GM19455 (cell line): ENCODE measurements around the gene MAP1LC3B.
"Not testable (repeated sequence)": the region's sequence is repeated elsewhere in the genome, so short reads cannot be mapped to it uniquely, and the experiment has no call there.

ENCODE experiments used
- ATAC-seq: cut with Tn5 transposase; IDR thresholded peaks from one replicate; pipeline ENCODE4 v1.9.1; 2021; ENCODE audit not compliant: unreplicated experiment

MAP1LC3B gene

GRCh38 chr16:87380403-87380802 is 11.7 kb upstream of the MAP1LC3B start:
- ATAC-seq, result no peak

GRCh38 chr16:87380881-87381280 is 11.3 kb upstream of the MAP1LC3B start:
- no peak for ATAC-seq

- no peak for ATAC-seq
These were observed 9.9 kb upstream of the MAP1LC3B start for GRCh38 chr16:87382023-87382785.

GRCh38 chr16:87383505-87384161 is 8.5 kb upstream of the MAP1LC3B start, which contains the start of gene FBXO31:
Gene FBXO31, minus strand, starts transcription at chr16:87383776. Its CDS starts 32 bp downstream, at chr16:87383744.
- peak; percentile 47 for ATAC-seq

- ATAC-seq, result peak; percentile 22
These were observed 7.8 kb upstream of the MAP1LC3B start for GRCh38 chr16:87384162-87384874.

GRCh38 chr16:87384875-87385167 is 7.3 kb upstream of the MAP1LC3B start:
- ATAC-seq, result not testable (repeated sequence)

GRCh38 chr16:87387942-87388817 is 4.0 kb upstream of the MAP1LC3B start:
- ATAC-seq, result peak; percentile 53

GRCh38 chr16:87388818-87389134 is 3.4 kb upstream of the MAP1LC3B start:
- no peak for ATAC-seq

DNA sequence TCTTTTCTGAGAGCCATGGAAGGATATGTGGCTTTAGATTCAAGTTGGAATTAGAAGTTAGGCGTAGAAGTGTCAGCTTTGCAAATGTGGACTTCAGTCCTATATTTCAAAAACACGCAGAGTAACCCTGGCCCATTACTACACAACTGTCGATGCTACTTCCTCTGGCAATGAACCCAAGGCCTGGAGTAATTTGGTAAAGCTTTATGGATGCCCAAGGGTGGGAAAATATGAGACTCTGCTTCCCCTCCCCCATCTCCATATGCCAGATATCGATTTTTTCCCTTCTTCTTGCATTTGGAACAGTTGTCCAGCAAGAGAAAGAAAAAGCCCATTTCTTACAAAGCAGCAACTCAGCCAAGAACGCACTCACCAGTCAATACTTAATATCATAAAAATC is 2.9 kb upstream of the MAP1LC3B start:
- ATAC-seq, result no peak

DNA sequence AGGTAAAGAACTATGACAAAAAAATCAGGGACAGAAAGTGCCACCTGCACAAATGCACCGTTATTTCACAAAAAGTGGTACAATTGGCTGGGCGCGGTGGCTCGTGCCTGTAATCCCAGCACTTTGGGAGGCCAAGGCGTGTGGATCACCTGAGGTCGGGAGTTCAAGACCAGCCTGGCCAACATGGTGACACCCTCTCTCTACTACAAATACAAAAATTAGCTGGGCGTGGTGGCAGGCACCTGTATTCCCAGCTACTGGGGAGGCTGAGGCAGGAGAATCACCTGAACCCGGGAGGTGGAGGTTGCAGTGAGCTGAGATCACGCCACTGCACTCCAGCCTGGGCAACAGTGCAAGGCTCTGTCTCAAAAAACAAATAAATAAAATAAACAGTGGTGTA is 2.2 kb upstream of the MAP1LC3B start:
- ATAC-seq, result not testable (repeated sequence)

DNA sequence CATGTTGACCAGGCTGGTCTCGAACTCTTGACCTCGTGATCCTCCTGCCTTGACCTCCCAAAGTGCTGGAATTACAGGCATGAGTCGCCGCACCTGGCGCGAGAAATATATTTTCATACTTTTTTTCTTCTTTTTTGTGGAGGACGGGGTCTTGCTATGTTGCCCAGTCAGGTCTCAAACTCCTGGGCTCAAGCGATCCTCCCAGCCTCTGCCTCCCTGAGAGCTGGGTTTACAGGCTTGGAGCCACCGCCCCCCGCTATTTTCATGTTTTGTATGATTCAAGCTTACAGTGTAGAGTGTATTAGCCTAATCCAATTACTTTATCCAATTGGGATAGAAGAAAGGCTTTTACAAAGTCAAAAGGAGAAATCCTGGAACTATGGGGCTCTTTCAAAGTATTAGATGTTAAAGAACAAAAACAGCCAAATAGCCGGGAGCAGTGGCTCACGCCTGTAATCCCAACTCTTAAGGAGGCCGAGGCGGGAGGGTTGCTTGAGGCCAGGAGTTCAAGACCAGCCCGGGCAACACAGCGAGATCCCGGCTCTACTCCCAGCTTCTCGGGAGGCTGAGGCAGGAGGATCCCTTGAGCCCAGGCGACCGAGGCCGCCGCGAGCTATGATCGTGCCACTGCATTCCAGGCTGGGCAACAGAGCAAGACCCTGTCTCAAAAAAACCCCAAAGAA is 1.4 kb upstream of the MAP1LC3B start:
- ATAC-seq, result no peak

- peak; percentile 9 for ATAC-seq
These were observed 699 bp upstream of the MAP1LC3B start for GRCh38 chr16:87391324-87391949.

GRCh38 chr16:87392821-87393679 is 914 bp downstream of the MAP1LC3B start:
- peak; percentile 1 for ATAC-seq

- no peak for ATAC-seq
These were observed 1.5 kb downstream of the MAP1LC3B start for GRCh38 chr16:87393680-87394055.

GRCh38 chr16:87395181-87395842 is 3.2 kb downstream of the MAP1LC3B start:
- ATAC-seq, result no peak

- no peak for ATAC-seq
These were observed 12.9 kb downstream of the MAP1LC3B start for GRCh38 chr16:87404764-87405625.

GRCh38 chr16:87406495-87407088 is 14.5 kb downstream of the MAP1LC3B start:
- ATAC-seq, result no peak
